SKM-1 treated with dmso at 0.1 percent for 144 hours (cell line): ENCODE measurements around the gene TDRD10.
A peak's percentile ranks its signal among the peaks of the same experiment; 100 is the strongest.

Experiments used
- DNase-seq: peaks from one replicate; lab custom pipeline; 2025; ENCODE audit not compliant: unreplicated experiment; lab: John Stamatoyannopoulos, UW

TDRD10 gene

DNA sequence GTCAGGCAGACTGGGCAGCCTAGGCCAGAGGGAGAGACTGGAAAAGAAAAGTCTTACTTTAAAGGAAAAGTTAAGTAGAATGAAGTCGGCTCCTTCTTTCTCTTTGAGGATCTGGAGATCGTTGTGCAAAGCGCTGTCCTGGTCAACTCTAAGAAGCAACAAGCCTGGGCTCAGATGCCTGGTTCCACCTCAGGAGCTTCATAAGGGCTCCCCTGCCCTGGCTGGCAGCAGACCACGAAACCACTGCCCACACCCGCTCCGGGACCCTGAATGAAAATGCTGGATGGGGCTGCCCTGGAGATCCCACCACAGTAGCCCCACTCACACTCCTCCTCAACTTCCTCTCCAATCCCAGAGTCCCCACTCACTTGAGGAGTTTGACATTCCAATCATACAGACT lies 50.0 kb downstream of the TDRD10 start:
- no peak for DNase-seq

DNA sequence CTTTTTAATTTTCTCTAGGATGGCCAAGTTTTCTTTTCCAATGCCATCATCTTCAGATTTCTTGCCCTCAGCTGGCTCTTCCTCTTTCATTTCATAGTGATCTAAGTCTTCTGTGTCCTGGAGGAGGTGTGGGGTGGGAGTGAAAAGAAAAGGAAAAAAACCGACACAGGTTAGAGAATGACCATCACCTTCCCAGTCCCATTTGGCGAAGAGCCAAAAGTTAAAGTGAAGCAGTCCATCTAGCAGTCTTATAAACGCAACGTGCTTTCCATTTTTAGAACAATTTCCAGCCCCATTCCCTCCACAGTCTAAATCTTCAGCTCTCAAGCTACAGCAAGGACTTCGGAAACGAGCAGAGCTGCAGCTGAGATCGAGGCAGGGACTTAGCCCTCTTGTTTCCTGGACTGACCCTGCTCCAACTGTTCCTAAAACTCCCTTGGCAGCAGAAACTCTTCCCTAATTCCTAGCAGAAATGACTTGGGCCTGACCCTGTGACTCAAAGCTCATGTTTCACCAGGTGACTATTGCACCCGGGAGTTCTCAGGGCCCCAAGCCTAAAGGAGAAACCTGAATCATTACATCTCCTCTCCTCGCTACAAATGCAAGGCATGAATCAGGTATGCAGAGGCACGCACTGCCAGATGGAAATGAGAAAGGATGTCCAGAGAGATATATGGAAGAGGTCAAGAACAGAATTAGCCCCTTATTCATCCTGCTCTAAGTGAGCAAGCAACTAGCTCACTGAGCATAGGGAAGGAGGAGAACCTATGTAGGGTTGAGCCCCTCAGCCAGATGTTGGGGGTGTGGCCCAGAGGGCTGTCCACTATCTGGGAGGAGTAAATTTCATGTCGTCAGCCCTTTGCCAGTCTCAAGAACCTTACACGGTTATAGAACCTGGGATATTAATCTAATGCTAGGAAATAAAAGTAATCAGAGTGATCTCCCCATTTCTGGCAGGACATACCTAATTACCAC lies 51.3 kb downstream of the TDRD10 start:
- no peak for DNase-seq

DNA sequence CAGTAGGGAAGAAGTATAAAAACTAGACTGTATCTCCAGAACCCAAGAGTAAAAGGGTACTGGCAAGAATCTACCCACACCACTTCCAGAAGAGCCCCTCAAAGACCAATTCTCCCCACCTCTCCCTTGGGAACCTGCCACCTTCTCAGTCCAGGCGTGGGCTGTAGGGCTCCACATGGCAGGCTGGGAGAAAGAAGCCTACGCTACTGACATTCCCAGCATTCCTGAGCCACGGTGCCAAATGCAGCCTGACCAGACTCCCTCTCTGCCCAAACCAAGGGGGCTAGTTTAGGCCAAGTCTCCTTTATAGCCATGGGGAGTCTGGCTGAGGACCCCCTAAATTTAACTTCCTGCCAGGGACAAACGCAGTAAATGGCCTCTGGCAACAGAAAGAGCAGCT lies 54.4 kb downstream of the TDRD10 start:
- DNase-seq = no peak

GRCh38 chr1:154557248-154557938 lies 55.4 kb downstream of the TDRD10 start:
- DNase-seq = no peak

GRCh38 chr1:154557939-154558719 lies 56.1 kb downstream of the TDRD10 start, which contains the start of gene UBE2Q1:
TSS of gene UBE2Q1 (minus strand) at chr1:154558662. CDS start at chr1:154558553, 109 bp downstream.
- no peak for DNase-seq

- DNase-seq = peak; percentile 100
These were observed 56.9 kb downstream of the TDRD10 start for GRCh38 chr1:154558720-154559465.

DNA sequence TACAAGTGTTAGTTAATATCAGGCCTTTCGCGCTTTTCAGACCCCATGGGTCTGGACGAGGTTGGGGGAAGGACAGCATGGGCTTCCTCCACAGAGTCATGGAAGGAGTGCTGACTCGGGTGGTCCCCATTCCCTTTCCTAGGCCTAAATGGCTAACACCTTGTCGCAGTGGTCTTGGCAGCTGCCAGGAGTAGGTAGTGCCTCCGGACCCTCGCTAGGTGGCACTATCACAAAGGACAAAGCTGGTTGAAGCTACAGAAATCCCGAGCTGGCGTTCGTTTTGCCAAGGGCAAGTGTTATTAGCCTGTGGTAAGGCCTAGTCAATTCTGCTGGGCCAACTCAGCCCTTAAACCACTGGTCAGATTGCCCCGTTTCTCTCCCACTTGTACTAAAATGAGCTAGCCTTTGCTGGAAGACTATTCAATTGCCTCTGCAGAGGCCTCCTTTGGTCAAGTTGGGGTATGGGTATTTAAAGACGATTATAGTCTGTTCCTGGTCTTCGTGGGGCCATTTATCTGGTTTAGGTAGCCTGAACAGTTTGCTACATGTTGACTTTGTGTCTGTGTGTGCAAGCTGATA lies 57.5 kb downstream of the TDRD10 start:
- peak; percentile 95 for DNase-seq

DNA sequence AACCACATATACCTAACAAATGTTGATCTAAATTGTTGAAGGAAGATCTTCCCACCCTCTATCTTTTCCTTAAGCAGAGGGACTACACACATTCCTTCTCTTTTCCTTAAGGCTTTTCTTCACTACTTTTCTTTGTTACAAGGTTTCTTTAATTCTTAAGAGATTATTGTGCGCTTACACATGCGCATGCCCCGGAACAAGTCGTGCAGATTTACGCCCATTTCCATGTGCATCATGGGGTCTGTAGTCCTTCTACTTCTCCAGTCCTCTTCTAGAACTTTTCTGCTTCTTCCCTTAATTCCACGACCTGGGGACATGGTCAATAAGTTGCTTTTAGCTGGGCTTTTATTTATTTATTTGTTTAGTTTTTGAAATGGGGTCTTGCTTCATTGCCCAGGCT lies 63.9 kb downstream of the TDRD10 start:
- DNase-seq = no peak

GRCh38 chr1:154567386-154568156 lies 65.6 kb downstream of the TDRD10 start, which contains the start of gene CHRNB2:
TSS of gene CHRNB2 (plus strand) at chr1:154567778. CDS start at chr1:154568045, 267 bp downstream.
- no peak for DNase-seq

GRCh38 chr1:154568157-154568815 lies 66.3 kb downstream of the TDRD10 start:
- DNase-seq = no peak

GRCh38 chr1:154571244-154571963 lies 69.4 kb downstream of the TDRD10 start:
- DNase-seq = no peak

- no peak for DNase-seq
These were observed 69.9 kb downstream of the TDRD10 start for GRCh38 chr1:154571964-154572288.

GRCh38 chr1:154572468-154573167 lies 70.6 kb downstream of the TDRD10 start:
- DNase-seq = no peak

GRCh38 chr1:154573168-154573510 lies 71.1 kb downstream of the TDRD10 start:
- no peak for DNase-seq

- DNase-seq = no peak
These were observed 72.7 kb downstream of the TDRD10 start for GRCh38 chr1:154574716-154575115.

DNA sequence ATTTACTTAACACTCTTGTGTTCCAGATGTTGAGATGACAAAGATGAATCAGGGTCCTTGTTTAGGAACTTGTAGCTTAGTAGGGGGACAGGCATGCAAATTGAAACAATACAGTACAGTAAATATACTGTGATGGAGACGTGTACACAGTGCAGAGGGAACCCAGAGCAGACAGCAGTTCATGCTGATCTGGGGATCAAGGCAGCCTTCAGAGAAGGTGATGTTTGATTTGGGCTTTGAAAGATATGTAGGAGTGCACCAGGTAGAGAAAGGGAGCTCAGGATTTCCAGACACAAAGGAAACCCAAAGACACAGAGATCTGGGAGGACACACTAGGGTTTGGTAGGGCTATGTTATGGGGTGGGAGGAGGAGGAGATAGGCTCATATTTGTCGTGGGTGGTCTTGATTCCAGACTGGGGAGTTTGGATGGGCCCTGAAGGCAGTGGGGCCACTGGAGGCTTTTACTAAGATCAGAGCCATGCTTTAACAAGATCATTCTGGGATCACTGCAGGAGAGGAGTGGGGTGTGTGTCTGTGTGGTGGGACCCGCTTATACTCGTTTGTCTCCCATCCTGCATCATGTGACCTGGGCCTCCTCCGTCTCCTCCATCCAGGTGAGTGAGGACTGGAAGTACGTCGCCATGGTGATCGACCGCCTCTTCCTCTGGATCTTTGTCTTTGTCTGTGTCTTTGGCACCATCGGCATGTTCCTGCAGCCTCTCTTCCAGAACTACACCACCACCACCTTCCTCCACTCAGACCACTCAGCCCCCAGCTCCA lies 73.3 kb downstream of the TDRD10 start:
- no peak for DNase-seq

GRCh38 chr1:154575951-154576566 lies 74.0 kb downstream of the TDRD10 start:
- no peak for DNase-seq
